Endothelial cell of umbilical vein (primary cell): ENCODE data around the gene PHPT1.

Experiments
- EZH2 ChIP-seq: IDR thresholded peaks from 2 replicates; pipeline ENCODE4 v1.6.1; 2012; ENCODE audit warnings: borderline replicate concordance, low read depth, mild to moderate bottlenecking, moderate library complexity, low read length, inconsistent platforms; ENCODE audit not compliant: severe bottlenecking
- FOS ChIP-seq: IDR thresholded peaks from 2 replicates; pipeline ENCODE4 v1.6.1; 2011; ENCODE audit warnings: mild to moderate bottlenecking, low read length, moderate library complexity, borderline replicate concordance; ENCODE audit not compliant: insufficient read depth
- GATA2 ChIP-seq: IDR thresholded peaks from 2 replicates; pipeline ENCODE4 v1.7.0; 2011; ENCODE audit warnings: low read depth, mild to moderate bottlenecking, moderate library complexity, mixed read lengths, low read length; ENCODE audit not compliant: insufficient read length, insufficient read depth
- JUN ChIP-seq: IDR thresholded peaks from 2 replicates; pipeline ENCODE4 v1.6.1; 2011; ENCODE audit warnings: borderline replicate concordance, low read depth; ENCODE audit not compliant: insufficient read length, insufficient read depth
- MYC ChIP-seq: IDR thresholded peaks from one replicate; pipeline ENCODE4 v1.6.1; 2011; ENCODE audit warnings: mild to moderate bottlenecking, low read depth, low read length
- POLR2A ChIP-seq: IDR thresholded peaks from 2 replicates; pipeline ENCODE4 v1.6.1; 2012; ENCODE audit warnings: low read depth, mild to moderate bottlenecking, control low read depth, low read length
- POLR2AphosphoS5 ChIP-seq: IDR thresholded peaks from 2 replicates; pipeline ENCODE4 v1.6.1; 2012; ENCODE audit warnings: low read depth, mild to moderate bottlenecking, control low read depth, low read length, moderate library complexity; ENCODE audit not compliant: insufficient read depth
- TF ChIP-seq, protein P1 (sequence below), 2 donors: IDR thresholded peaks; 1 replicate in 1 of 2; 2 replicates in 1 of 2; pipeline ENCODE4 v1.5.1; 2011; ENCODE audit warnings: low read length in 2 of 2, mild to moderate bottlenecking in 2 of 2, moderate library complexity in 2 of 2, control low read depth in 1 of 2, inconsistent platforms in 1 of 2, low read depth in 1 of 2; ENCODE audit not compliant: insufficient read depth in 1 of 2; ENCODE audit errors: extremely low read depth in 1 of 2
- TF ChIP-seq, protein P2 (sequence below): IDR thresholded peaks from 2 replicates; pipeline ENCODE4 v1.6.1; 2011; ENCODE audit not compliant: insufficient read depth, insufficient read length

DNA sequence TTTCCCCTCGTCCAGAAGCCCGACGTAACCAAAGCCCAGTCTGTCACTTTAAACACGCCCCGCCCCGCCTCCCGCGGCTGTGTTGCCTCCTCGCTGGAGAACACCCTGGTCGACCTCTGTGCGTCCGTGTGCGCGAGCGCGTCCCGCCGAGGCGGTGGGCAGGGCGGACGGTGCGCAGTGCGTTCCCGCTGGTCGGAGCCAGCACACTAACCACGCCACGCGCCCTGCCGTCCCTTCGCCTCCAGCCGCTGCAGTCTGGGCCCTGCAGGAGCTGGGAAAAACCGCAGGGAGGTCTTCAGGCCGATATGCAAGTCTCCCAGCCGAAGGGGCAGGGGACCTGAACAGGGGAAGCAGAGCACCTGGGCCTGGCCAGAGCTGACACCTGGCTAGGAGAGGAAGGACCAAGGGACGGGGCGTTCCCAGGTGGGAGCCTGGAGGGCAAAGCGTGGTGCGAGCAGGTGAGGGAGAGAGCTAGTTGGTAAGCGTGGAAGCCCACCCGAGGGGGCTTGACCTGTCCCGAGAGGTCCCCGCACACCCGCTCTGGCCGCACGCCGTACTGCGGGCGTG lies 1.3 kb upstream of the PHPT1 start:
- TF ChIP-seq, protein P1, sequence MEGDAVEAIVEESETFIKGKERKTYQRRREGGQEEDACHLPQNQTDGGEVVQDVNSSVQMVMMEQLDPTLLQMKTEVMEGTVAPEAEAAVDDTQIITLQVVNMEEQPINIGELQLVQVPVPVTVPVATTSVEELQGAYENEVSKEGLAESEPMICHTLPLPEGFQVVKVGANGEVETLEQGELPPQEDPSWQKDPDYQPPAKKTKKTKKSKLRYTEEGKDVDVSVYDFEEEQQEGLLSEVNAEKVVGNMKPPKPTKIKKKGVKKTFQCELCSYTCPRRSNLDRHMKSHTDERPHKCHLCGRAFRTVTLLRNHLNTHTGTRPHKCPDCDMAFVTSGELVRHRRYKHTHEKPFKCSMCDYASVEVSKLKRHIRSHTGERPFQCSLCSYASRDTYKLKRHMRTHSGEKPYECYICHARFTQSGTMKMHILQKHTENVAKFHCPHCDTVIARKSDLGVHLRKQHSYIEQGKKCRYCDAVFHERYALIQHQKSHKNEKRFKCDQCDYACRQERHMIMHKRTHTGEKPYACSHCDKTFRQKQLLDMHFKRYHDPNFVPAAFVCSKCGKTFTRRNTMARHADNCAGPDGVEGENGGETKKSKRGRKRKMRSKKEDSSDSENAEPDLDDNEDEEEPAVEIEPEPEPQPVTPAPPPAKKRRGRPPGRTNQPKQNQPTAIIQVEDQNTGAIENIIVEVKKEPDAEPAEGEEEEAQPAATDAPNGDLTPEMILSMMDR (IDR thresholded peaks at IDR 0.05; ENCODE audit: extremely low read depth in 1 of 2, insufficient read depth in 1 of 2, low read depth in 1 of 2, low read length in 2 of 2) = no peak
- TF ChIP-seq POLR2A = peak; percentile 49
- TF ChIP-seq POLR2AphosphoS5 = peak; percentile 54
- no peak for TF ChIP-seq EZH2
- TF ChIP-seq, protein P2, sequence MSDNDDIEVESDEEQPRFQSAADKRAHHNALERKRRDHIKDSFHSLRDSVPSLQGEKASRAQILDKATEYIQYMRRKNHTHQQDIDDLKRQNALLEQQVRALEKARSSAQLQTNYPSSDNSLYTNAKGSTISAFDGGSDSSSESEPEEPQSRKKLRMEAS = no peak
- TF ChIP-seq FOS = no peak
- TF ChIP-seq MYC = peak; percentile 56
- no peak for TF ChIP-seq JUN
- no peak for TF ChIP-seq GATA2
